ENCODE data around the gene CRTC1.

GRCh38 chr19:18683109-18683957 is at the start of gene CRTC1:
- TF ChIP-seq, protein P1, sequence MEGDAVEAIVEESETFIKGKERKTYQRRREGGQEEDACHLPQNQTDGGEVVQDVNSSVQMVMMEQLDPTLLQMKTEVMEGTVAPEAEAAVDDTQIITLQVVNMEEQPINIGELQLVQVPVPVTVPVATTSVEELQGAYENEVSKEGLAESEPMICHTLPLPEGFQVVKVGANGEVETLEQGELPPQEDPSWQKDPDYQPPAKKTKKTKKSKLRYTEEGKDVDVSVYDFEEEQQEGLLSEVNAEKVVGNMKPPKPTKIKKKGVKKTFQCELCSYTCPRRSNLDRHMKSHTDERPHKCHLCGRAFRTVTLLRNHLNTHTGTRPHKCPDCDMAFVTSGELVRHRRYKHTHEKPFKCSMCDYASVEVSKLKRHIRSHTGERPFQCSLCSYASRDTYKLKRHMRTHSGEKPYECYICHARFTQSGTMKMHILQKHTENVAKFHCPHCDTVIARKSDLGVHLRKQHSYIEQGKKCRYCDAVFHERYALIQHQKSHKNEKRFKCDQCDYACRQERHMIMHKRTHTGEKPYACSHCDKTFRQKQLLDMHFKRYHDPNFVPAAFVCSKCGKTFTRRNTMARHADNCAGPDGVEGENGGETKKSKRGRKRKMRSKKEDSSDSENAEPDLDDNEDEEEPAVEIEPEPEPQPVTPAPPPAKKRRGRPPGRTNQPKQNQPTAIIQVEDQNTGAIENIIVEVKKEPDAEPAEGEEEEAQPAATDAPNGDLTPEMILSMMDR (conservative IDR thresholded peaks at IDR 0.05 in 1 of 2, IDR thresholded peaks at IDR 0.05 in 1 of 2; ENCODE audit: extremely low read depth in 1 of 2, insufficient read depth in 1 of 2, low read depth in 1 of 2, low read length in 2 of 2), result no peak
- no peak for TF ChIP-seq EZH2 (IDR thresholded peaks at IDR 0.05; ENCODE audit: borderline replicate concordance, low read length)

All from mammary epithelial cell (primary cell).